Cardiac fibroblast (primary cell): ENCODE data around the gene ZNF346.
"Not testable (repeated sequence)": the region's sequence is repeated elsewhere in the genome, so short reads cannot be mapped to it uniquely, and the experiment has no call there.

Source experiments
- DNase-seq, 2 donors: peaks; one replicate each; pipeline versions ENCODE4 v3.0.0 to v3.0.0-alpha.2; 2010; ENCODE audit warnings: low read depth in 2 of 2
- H3K4me3 ChIP-seq, 2 donors: replicated peaks in 1 of 2; 1 replicate in 1 of 2; 2 replicates in 1 of 2; pipeline ENCODE4 v1.5.1; 2011; ENCODE audit warnings: low read depth in 2 of 2, low read length in 2 of 2, mild to moderate bottlenecking in 2 of 2, moderate library complexity in 1 of 2
- CTCF ChIP-seq: IDR thresholded peaks from one replicate; pipeline ENCODE4 v1.5.1; 2011; ENCODE audit warnings: low read depth, mild to moderate bottlenecking, low read length, inconsistent platforms

The ZNF346 gene

GRCh38 chr5:176987583-176987982 lies 34.9 kb upstream of the ZNF346 start:
- DNase-seq = no peak
- no peak for TF ChIP-seq CTCF
- H3K4me3 ChIP-seq = no peak overlapping the region

GRCh38 chr5:176993081-176993480 lies 29.4 kb upstream of the ZNF346 start:
- DNase-seq = peak in 1 of 2 donors; percentile 14
- not testable (repeated sequence) for H3K4me3 ChIP-seq

GRCh38 chr5:176994460-176995121 lies 27.9 kb upstream of the ZNF346 start:
- no peak overlapping the region for H3K4me3 ChIP-seq
- no peak for TF ChIP-seq CTCF
- peak; percentile 90 to 95 for DNase-seq

- no peak for DNase-seq
- TF ChIP-seq CTCF = no peak
- H3K4me3 ChIP-seq = no peak overlapping the region
Measured at GRCh38 chr5:176995122-176995490, 27.4 kb upstream of the ZNF346 start.

GRCh38 chr5:176995896-176996767 lies 26.4 kb upstream of the ZNF346 start:
- TF ChIP-seq CTCF = no peak
- peak; percentile 86 to 91 for DNase-seq
- no peak overlapping the region for H3K4me3 ChIP-seq

- TF ChIP-seq CTCF = no peak
- DNase-seq = no peak
- no peak overlapping the region for H3K4me3 ChIP-seq
Measured at GRCh38 chr5:176996780-176997179, 25.7 kb upstream of the ZNF346 start.

GRCh38 chr5:176998828-176999227 lies 23.7 kb upstream of the ZNF346 start:
- no peak for TF ChIP-seq CTCF
- H3K4me3 ChIP-seq = no peak overlapping the region
- no peak for DNase-seq

GRCh38 chr5:176999526-176999925 lies 23.0 kb upstream of the ZNF346 start:
- H3K4me3 ChIP-seq, DNase-seq: not testable (repeated sequence)
